HEK293 (cell line): ENCODE measurements around the gene PLD3.

Experiments used
- CTCF ChIA-PET: fragments of 350-600 bp; formaldehyde crosslinking; extraction: SDS; loops from one replicate; lab custom pipeline; 2021; ENCODE audit warnings: antibody characterized with exemption; lab: Yijun Ruan, JAX
- POLR2A ChIA-PET: fragments of 300-600 bp; formaldehyde crosslinking; extraction: SDS; loops from one replicate; lab custom pipeline; 2020; ENCODE audit warnings: antibody characterized with exemption, inconsistent platforms; lab: Yijun Ruan, JAX
- H3K27ac ChIP-seq: fragments of 200-500 bp; sonication (Bioruptor generic); 2 replicates; pipeline ENCODE4 v1.5.1; 2014; ENCODE audit warnings: low read depth, low read length, control low read depth, inconsistent platforms; ENCODE audit errors: extremely low read depth
- H3K36me3 ChIP-seq, 2 experiments: fragments of 200-500 bp in 1 of 2; sonication (Bioruptor generic) in 1 of 2; 1 replicate in 1 of 2; 2 replicates in 1 of 2; pipeline ENCODE4 v1.5.1; 2014 to 2017; ENCODE audit warnings: inconsistent platforms in 2 of 2, low read length in 2 of 2; ENCODE audit not compliant: control insufficient read depth in 2 of 2, insufficient read depth in 1 of 2
- H3K4me1 ChIP-seq: fragments of 200-500 bp; sonication (Bioruptor generic); 2 replicates; pipeline ENCODE4 v1.5.1; 2014; ENCODE audit warnings: mild to moderate bottlenecking, low read length, inconsistent platforms; ENCODE audit not compliant: control insufficient read depth, insufficient read depth
- H3K4me3 ChIP-seq: 2 replicates; pipeline ENCODE4 v1.5.1; 2011; ENCODE audit warnings: low read depth, mild to moderate bottlenecking, control low read depth, low read length, moderate library complexity
- H3K9me3 ChIP-seq: fragments of 200-500 bp; sonication (Bioruptor generic); 2 replicates; pipeline ENCODE4 v1.5.1; 2014; ENCODE audit warnings: low read depth, low read length, inconsistent platforms; ENCODE audit not compliant: control insufficient read depth, insufficient read depth
- BCL11A ChIP-seq: fragments of 450-650 bp; formaldehyde crosslinking; IDR thresholded peaks from 2 replicates; pipeline ENCODE4 v1.5.1; 2016; ENCODE audit warnings: low read depth, missing biosample characterization, missing genetic modification characterization
- FEZF1 ChIP-seq: fragments of 450-650 bp; formaldehyde crosslinking; IDR thresholded peaks from 2 replicates; pipeline ENCODE4 v1.5.1; 2016; ENCODE audit warnings: missing biosample characterization, missing genetic modification characterization
- GLIS1 ChIP-seq: fragments of 450-650 bp; formaldehyde crosslinking; IDR thresholded peaks from 2 replicates; pipeline ENCODE4 v1.5.1; 2016; ENCODE audit warnings: missing biosample characterization, missing genetic modification characterization
- GLIS2 ChIP-seq: fragments of 450-650 bp; formaldehyde crosslinking; IDR thresholded peaks from 2 replicates; pipeline ENCODE4 v1.5.1; 2016; ENCODE audit warnings: missing biosample characterization, missing genetic modification characterization
- HOXC10 ChIP-seq: sonication (generic); formaldehyde crosslinking; IDR thresholded peaks from 2 replicates; pipeline ENCODE4 v1.8.1; 2023; ENCODE audit warnings: mild to moderate bottlenecking, missing genetic modification reagents
- KLF10 ChIP-seq: fragments of 450-650 bp; IDR thresholded peaks from 2 replicates; pipeline ENCODE4 v1.5.1; 2018; ENCODE audit warnings: missing biosample characterization, mild to moderate bottlenecking, missing genetic modification characterization
- KLF8 ChIP-seq: fragments of 450-650 bp; formaldehyde crosslinking; IDR thresholded peaks from 2 replicates; pipeline ENCODE4 v1.5.1; 2016; ENCODE audit warnings: missing biosample characterization, missing genetic modification characterization
- MEIS1 ChIP-seq: sonication (generic); formaldehyde crosslinking; IDR thresholded peaks from 2 replicates; pipeline ENCODE4 v1.8.1; 2022; ENCODE audit warnings: missing genetic modification reagents, mild to moderate bottlenecking, borderline replicate concordance
- OSR2 ChIP-seq: fragments of 450-650 bp; formaldehyde crosslinking; IDR thresholded peaks from 2 replicates; pipeline ENCODE4 v1.5.1; 2016; ENCODE audit warnings: missing biosample characterization, missing genetic modification characterization
- PRDM1 ChIP-seq: fragments of 450-650 bp; formaldehyde crosslinking; IDR thresholded peaks from 2 replicates; pipeline ENCODE4; 2016; ENCODE audit warnings: missing biosample characterization, missing genetic modification characterization
- REPIN1 ChIP-seq: fragments of 450-650 bp; formaldehyde crosslinking; IDR thresholded peaks from 2 replicates; pipeline ENCODE4 v1.5.1; 2017; ENCODE audit warnings: missing biosample characterization, missing genetic modification characterization, low read depth
- SP2 ChIP-seq: fragments of 450-650 bp; formaldehyde crosslinking; IDR thresholded peaks from 2 replicates; pipeline ENCODE4 v1.5.1; 2016; ENCODE audit warnings: missing biosample characterization, missing genetic modification characterization
- ZFP69B ChIP-seq: fragments of 450-650 bp; formaldehyde crosslinking; IDR thresholded peaks from 2 replicates; pipeline ENCODE4 v1.5.1; 2016; ENCODE audit warnings: missing biosample characterization, missing genetic modification characterization
- ZNF366 ChIP-seq: fragments of 450-650 bp; formaldehyde crosslinking; conservative IDR thresholded peaks from 2 replicates; pipeline ENCODE4 v1.5.1; 2016; ENCODE audit warnings: missing biosample characterization, missing genetic modification characterization
- ZNF391 ChIP-seq: fragments of 450-650 bp; formaldehyde crosslinking; IDR thresholded peaks from 2 replicates; pipeline ENCODE4 v1.5.1; 2016; ENCODE audit warnings: low read depth, missing biosample characterization, missing genetic modification characterization, borderline replicate concordance
- ZNF394 ChIP-seq: fragments of 450-650 bp; formaldehyde crosslinking; IDR thresholded peaks from 2 replicates; pipeline ENCODE4 v1.5.1; 2016; ENCODE audit warnings: missing biosample characterization, missing genetic modification characterization, mild to moderate bottlenecking, moderate library complexity, borderline replicate concordance
- ZNF514 ChIP-seq: fragments of 450-650 bp; formaldehyde crosslinking; IDR thresholded peaks from 2 replicates; pipeline ENCODE4 v1.5.1; 2016; ENCODE audit warnings: missing biosample characterization, missing genetic modification characterization
- ZNF548 ChIP-seq: fragments of 450-650 bp; formaldehyde crosslinking; IDR thresholded peaks from 2 replicates; pipeline ENCODE4 v1.5.1; 2016; ENCODE audit warnings: missing biosample characterization, missing genetic modification characterization
- ZNF549 ChIP-seq: fragments of 450-650 bp; IDR thresholded peaks from 2 replicates; pipeline ENCODE4 v1.5.1; 2018; ENCODE audit warnings: missing biosample characterization, missing genetic modification characterization, mild to moderate bottlenecking, inconsistent platforms, moderate library complexity
- ZNF600 ChIP-seq: fragments of 450-650 bp; formaldehyde crosslinking; IDR thresholded peaks from 2 replicates; pipeline ENCODE4 v1.5.1; 2016; ENCODE audit warnings: missing biosample characterization, missing genetic modification characterization
- ZNF629 ChIP-seq: fragments of 450-650 bp; formaldehyde crosslinking; IDR thresholded peaks from 2 replicates; pipeline ENCODE4 v1.5.1; 2017; ENCODE audit warnings: missing biosample characterization, missing genetic modification characterization
- ZNF768 ChIP-seq: fragments of 450-650 bp; formaldehyde crosslinking; IDR thresholded peaks from 2 replicates; pipeline ENCODE4 v1.5.1; 2018; ENCODE audit warnings: missing biosample characterization, mild to moderate bottlenecking, missing genetic modification characterization
- ZNF792 ChIP-seq: fragments of 450-650 bp; formaldehyde crosslinking; IDR thresholded peaks from 2 replicates; pipeline ENCODE4 v1.5.1; 2016; ENCODE audit warnings: missing biosample characterization, missing genetic modification characterization
- ZNF830 ChIP-seq: fragments of 450-650 bp; IDR thresholded peaks from 2 replicates; pipeline ENCODE4 v1.5.0; 2018; ENCODE audit warnings: missing biosample characterization, missing genetic modification characterization, low read depth, mild to moderate bottlenecking, moderate library complexity
- ZSCAN30 ChIP-seq: fragments of 450-650 bp; IDR thresholded peaks from 2 replicates; pipeline ENCODE4 v1.5.1; 2018; ENCODE audit warnings: missing biosample characterization, mild to moderate bottlenecking, missing genetic modification characterization, moderate library complexity
- ZXDB ChIP-seq: fragments of 450-650 bp; formaldehyde crosslinking; IDR thresholded peaks from 2 replicates; pipeline ENCODE4 v1.5.1; 2016; ENCODE audit warnings: missing biosample characterization, missing genetic modification characterization
- TF ChIP-seq, protein P1 (sequence below): fragments of 450-650 bp; formaldehyde crosslinking; optimal IDR thresholded peaks from 2 replicates; pipeline ENCODE3; 2016; ENCODE audit warnings: missing biosample characterization, mild to moderate bottlenecking, missing genetic modification characterization
- TF ChIP-seq, protein P2 (sequence below): fragments of 450-650 bp; formaldehyde crosslinking; IDR thresholded peaks from 2 replicates; pipeline ENCODE4 v1.5.1; 2016; ENCODE audit warnings: missing biosample characterization, missing genetic modification characterization
- TF ChIP-seq, protein P3 (sequence below): fragments of 450-650 bp; formaldehyde crosslinking; IDR thresholded peaks from 2 replicates; pipeline ENCODE4 v1.5.1; 2016; ENCODE audit warnings: missing biosample characterization, missing genetic modification characterization

PLD3 gene

DNA sequence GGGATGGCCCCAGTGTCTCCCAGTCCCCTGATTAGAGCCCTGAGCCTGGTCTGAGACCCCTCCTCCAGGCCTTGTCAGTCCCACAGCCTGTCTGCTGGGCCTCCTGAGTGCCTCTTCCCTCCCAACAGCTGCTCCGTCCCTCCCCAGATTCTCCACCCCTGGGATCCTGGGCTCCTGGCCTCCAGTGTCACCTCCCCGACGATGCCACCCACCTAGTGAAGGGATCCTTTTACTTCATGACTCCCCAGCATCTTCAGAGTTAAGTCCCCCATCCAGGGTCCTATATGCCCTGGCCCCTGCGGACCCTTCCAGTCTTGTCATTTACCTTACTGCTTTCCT is 69.1 kb downstream of the PLD3 start:
- Histone ChIP-seq H3K9me3 (no peaks in the 10 kb centered on the region), H3K4me3 (no peak overlapping the region), H3K27ac (peak overlapping the region; percentile 30; the same call in 1 of the 2 replicates), H3K4me1 (peaks cover 14% of the 10 kb centered on the region), H3K36me3 (peaks cover 5 to 10% of the 10 kb centered on the region in 2 experiments)
- ChIA-PET CTCF (interaction anchor here (0.7 to 1.8 kb wide), 6 partner anchors 8 to 113 kb away, joined by 3 to 5 read pairs (median 4); partner anchors contain the start of genes BLVRB, SERTAD1 and SERTAD3), POLR2A (interaction anchor here (0.6 to 1.2 kb wide), 4 partner anchors 26 to 389 kb away, joined by 3 to 4 read pairs (median 4); no protein-coding TSS in a partner anchor)
- TF ChIP-seq ZNF394 (tag by site-specific recombination) (peak; percentile 93), GLIS2 (tag by site-specific recombination) (0 out of 2 replicates have a peak, but pooled peaks have one; percentile 31), SP2 (0 out of 2 replicates have a peak, but pooled peaks have one; percentile 8), OSR2 (tag by site-specific recombination) (no peak), GLIS1 (tag by site-specific recombination) (peak; percentile 54), MEIS1 (CRISPR knock-in tag) (no peak)
- TF ChIP-seq, protein P1, sequence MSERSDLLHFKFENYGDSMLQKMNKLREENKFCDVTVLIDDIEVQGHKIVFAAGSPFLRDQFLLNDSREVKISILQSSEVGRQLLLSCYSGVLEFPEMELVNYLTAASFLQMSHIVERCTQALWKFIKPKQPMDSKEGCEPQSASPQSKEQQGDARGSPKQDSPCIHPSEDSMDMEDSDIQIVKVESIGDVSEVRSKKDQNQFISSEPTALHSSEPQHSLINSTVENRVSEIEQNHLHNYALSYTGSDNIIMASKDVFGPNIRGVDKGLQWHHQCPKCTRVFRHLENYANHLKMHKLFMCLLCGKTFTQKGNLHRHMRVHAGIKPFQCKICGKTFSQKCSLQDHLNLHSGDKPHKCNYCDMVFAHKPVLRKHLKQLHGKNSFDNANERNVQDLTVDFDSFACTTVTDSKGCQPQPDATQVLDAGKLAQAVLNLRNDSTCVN, result peak; percentile 4
- TF ChIP-seq, protein P2, sequence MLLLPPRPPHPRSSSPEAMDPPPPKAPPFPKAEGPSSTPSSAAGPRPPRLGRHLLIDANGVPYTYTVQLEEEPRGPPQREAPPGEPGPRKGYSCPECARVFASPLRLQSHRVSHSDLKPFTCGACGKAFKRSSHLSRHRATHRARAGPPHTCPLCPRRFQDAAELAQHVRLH, result no peak

DNA sequence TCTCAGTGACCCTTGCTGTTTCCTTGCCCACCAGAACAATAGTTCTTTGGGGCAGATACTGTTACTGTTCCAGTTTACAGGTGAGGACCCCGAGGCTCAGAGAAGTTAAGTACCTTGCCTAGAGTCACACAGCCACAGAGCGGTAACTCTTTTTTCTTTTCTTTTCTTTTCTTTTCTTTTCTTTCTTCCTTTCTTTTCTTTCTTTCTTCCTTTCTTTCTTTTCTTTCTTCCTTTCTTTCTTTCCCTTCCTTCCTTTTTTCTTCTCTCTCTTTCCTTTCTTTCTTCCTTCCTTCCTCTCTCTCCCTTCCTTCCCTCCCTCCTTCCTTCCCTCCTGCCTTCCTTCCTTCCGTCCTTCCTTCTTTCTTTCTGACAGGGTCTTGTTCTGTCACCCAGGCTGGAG is 69.5 kb downstream of the PLD3 start:
- H3K27ac ChIP-seq, result no peak overlapping the region
- CTCF ChIA-PET, result interaction anchor here (0.7 to 3.4 kb wide), 7 partner anchors 8 to 216 kb away, joined by 3 to 40 read pairs (median 4); partner anchors contain the start of genes BLVRB, SERTAD1 and SERTAD3
- H3K36me3 ChIP-seq, result peaks cover 9 to 12% of the 10 kb centered on the region in 2 experiments
- H3K4me3 ChIP-seq, result no peak overlapping the region
- TF ChIP-seq ZNF548 (tag by site-specific recombination), result no peak
- no peak for TF ChIP-seq ZNF391 (tag by site-specific recombination)
- TF ChIP-seq ZNF830 (tag by site-specific recombination), result no peak
- TF ChIP-seq ZXDB (tag by site-specific recombination), result no peak
- peak; percentile 100 for TF ChIP-seq ZNF366 (tag by site-specific recombination)
- no peak for TF ChIP-seq ZNF600
- TF ChIP-seq FEZF1, result no peak
- peak; percentile 84 for TF ChIP-seq PRDM1 (tag by site-specific recombination)
- peak; percentile 95; the same call in 1 of the 2 replicates for TF ChIP-seq ZNF768
- TF ChIP-seq ZNF792 (tag by site-specific recombination), result no peak
- no peak for TF ChIP-seq REPIN1
- TF ChIP-seq KLF8 (tag by site-specific recombination), result no peak
- TF ChIP-seq ZSCAN30 (tag by site-specific recombination), result no peak
- TF ChIP-seq ZNF514 (tag by site-specific recombination), result 0 out of 2 replicates have a peak, but pooled peaks have one; percentile 17
- no peaks in the 10 kb centered on the region for H3K9me3 ChIP-seq
- peaks cover 14% of the 10 kb centered on the region for H3K4me1 ChIP-seq
- POLR2A ChIA-PET, result interaction anchor here (0.8 kb wide), 1 partner anchor 113 kb away, joined by 4 read pairs; no protein-coding TSS in a partner anchor

DNA sequence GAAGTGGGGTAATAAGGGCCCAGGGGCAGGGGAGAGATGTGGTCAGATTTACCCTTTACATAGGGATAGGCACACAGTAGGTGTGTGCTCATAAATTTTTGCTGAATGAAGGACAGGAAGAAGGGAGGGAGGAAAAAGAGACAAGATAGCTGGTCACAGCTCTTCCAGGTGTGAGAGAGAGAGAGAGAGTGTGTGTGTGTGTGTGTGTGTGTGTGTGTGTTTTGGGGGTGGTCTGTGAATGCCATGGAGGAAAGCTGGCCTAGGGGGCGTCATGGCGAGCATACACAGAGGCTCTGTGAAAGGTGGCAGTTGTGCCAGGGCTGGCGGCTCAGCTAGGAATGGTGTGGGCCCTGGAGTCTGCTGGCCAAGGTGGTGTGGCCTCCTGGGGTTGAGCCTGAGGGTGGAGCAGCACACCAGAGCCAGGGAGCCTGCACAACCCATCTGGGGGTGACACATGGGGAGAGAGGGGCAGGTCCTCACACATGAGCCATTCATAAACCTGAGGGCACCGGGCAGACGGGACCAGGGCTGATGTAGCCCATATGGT is 70.6 kb downstream of the PLD3 start:
- CTCF ChIA-PET, result interaction anchor here (0.6 to 3.4 kb wide), 13 partner anchors 8 to 234 kb away, joined by 3 to 40 read pairs (median 5); partner anchors contain the start of genes BLVRB and SERTAD3
- no peak overlapping the region for H3K4me3 ChIP-seq
- POLR2A ChIA-PET, result interaction anchor here (0.7 to 2.7 kb wide), 4 partner anchors 13 to 71 kb away, joined by 3 to 37 read pairs (median 11); partner anchors contain the start of genes C19orf47 and PLD3
- peaks cover 14% of the 10 kb centered on the region for H3K4me1 ChIP-seq
- no peaks in the 10 kb centered on the region for H3K9me3 ChIP-seq
- no peak overlapping the region for H3K27ac ChIP-seq
- H3K36me3 ChIP-seq, result peaks cover 13 to 15% of the 10 kb centered on the region in 2 experiments
- TF ChIP-seq, protein P3, sequence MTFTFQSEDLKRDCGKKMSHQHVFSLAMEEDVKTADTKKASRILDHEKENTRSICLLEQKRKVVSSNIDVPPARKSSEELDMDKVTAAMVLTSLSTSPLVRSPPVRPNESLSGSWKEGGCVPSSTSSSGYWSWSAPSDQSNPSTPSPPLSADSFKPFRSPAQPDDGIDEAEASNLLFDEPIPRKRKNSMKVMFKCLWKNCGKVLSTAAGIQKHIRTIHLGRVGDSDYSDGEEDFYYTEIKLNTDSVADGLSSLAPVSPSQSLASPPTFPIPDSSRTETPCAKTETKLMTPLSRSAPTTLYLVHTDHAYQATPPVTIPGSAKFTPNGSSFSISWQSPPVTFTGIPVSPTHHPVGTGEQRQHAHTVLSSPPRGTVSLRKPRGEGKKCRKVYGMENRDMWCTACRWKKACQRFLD (tag by site-specific recombination), result no peak
- TF ChIP-seq ZNF629 (no peak), REPIN1 (no peak), BCL11A (tag by site-specific recombination) (peak; percentile 50; the same call in 1 of the 2 replicates), ZNF549 (no peak), KLF10 (tag by site-specific recombination) (no peak), ZFP69B (peak; percentile 41; the same call in 1 of the 2 replicates), HOXC10 (no peak), ZXDB (tag by site-specific recombination) (0 out of 2 replicates have a peak, but pooled peaks have one; percentile 17)
